Fibroblast of skin of left quadriceps (primary cell): ENCODE data around the gene ORC2.
A peak's percentile ranks its signal among the peaks of the same experiment; 100 is the strongest.
"Not testable (repeated sequence)": the region's sequence is repeated elsewhere in the genome, so short reads cannot be mapped to it uniquely, and the experiment has no call there.

Source experiments
- DNase-seq, 2 experiments: peaks; one replicate each; pipeline ENCODE4 v3.0.0-alpha.2; 2013; ENCODE audit warnings: low read depth in 2 of 2

The ORC2 gene

DNA sequence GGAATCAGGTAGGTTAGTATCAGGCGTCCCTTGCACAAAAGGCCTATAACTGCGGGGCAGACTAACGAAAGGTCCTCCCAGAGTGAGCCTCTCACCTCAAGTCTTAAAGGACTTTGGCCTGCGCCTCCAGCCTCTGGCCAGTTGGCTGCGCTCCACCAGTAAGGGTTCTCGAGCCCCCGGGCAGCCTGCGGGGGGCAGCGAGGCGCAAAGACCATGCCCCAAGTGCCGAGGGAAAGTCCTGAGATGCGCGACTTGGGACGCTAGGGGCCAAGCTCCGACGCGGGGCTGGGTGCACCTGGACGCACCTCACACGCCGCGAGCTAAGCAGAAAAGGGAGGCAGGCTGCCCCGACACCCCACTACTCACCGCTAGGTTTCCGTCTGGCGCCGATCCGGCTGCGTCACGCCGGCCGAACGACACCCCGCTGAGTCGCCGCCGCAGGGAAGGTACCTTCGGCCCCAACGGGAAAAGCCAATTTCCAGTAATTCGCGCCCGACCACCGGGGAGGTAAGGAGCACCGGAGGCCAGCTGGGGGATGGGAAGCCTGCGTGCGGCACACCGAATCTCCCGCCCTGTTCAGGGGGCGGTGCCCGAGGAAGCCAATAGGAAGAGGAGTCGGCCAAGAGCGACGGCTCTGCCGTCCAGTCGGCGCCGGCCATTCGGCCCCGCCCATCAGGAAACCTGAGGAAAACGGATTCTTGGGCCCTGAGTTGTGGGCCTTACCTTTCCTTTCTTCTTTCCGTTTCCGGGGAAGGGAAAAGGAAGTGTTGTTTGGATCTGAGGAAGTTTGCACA is at the start of gene ORC2:
Gene ORC2 (minus strand): TSS at position 537 of the 794 bp plus-strand sequence. CDS start 5,537 bp downstream, outside the sequence.
- peak; percentile 85 to 87 for DNase-seq

DNA sequence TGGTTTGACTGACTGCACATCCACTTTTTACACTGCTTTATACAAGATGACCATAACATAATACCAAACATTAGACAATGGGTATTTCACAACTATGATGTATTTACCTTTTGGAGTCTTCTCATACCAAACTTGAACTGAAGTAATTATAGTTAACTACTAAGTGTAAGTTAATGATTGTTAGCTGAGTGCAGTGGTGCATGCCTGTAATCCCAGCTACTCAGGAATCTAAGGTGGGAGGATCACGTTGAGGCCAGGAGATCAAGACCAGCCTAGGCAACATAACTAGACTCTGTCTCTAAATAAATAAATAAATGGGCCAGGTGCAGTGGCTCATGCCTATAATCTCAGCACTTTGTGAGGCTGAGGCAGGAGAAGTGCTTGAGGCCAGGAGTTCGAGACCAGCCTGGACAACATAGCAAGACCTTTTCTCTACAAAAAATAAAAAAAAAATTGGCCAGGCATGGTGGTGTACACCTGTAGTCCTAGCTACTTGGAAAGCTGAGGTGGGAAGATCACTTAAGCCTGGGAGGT is 44.9 kb upstream of the ORC2 start:
- no peak for DNase-seq

DNA sequence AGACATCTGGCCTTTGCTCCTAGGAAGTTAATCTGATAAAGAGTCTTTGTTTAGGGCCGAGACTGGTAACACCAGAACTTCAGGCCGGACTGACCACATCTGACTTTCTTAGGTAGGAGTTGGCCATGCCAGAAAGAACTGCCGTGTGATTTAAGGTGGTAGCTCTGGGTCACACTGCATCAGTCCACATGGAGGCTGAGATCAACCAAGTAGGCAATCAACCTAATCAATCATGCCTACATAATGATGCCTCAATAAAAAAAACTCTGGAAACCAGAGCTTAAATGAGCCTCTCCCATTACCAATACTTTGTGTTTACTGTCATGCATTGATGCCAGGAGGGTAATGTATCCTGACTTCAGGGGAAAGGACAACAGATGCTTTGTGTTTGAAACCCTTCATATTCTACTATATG is 44.1 kb upstream of the ORC2 start:
- DNase-seq: no peak

DNA sequence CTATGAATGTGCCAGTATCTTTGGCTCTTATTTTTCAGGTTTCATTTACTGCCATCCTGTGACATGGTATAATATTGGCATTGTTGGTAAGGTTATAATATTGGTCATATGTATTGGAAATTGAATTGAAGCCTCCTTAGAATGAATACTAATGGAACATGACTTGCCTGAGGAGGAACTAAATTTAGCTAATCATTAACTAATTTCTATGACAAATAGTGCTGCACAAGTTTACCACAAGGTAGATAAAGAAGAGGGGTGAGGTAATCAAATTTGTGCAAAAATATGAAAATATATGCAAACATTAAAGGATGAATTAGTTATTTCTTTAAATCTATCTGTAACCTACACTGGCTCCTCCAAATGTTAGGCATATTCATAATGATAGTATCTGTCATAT is 43.2 kb upstream of the ORC2 start:
- DNase-seq: no peak

DNA sequence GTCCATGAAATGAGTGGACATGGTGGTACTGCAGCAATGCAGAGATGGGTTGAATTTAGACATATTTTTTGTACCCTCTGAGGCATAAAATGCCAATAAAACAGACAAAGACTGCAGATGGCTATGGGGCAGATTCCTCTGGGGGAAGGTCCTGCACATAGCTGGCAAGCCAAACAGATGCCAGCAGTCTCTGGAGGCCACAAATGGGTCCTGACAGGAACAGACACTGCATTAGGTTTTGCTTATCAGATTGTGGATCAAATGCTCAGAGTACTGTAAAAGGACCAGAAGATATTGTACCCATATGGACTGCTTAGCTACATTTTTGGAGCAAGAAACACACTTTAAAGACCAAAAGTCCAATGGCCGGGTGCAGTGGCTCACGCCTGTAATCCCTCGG is 40.9 kb upstream of the ORC2 start:
- no peak for DNase-seq

DNA sequence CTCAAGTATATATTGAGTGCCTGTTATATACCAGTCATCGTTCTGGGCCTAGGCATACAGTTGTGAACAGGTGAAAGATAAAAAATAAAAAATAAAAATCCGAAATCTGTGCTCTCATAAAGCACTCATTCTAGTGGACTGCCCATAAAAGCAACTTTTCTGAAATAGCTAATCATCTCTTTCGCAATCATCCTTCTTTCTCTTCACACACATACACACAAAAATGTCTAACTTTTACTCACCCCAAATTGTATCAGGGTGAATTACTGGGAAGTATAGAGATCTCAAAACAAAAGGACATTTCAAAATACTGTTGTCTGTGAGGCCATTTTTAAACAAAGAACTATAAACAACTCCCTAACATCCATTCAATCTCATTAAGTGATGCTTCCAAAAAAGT is 29.6 kb upstream of the ORC2 start:
- peak; percentile 4 to 11 for DNase-seq

DNA sequence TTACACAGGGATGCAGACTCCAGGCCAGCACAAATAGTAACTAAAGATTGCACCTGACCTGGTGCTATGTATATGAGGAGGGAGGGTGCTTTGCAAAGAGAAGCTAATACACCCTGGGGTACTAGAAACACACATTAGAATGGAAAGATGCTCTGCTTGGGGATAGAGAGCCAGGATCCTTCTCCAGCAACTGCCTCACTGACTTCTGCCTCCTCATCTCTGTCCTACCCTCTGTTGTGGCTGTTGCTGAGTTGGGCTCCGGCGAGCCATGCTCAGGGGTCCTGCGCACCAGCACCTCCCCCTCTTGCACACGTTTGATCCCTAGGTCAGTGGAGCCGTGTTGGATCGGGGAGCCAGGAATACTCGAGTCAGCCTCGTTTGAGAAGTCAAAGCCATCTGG is 23.7 kb upstream of the ORC2 start:
- no peak for DNase-seq

DNA sequence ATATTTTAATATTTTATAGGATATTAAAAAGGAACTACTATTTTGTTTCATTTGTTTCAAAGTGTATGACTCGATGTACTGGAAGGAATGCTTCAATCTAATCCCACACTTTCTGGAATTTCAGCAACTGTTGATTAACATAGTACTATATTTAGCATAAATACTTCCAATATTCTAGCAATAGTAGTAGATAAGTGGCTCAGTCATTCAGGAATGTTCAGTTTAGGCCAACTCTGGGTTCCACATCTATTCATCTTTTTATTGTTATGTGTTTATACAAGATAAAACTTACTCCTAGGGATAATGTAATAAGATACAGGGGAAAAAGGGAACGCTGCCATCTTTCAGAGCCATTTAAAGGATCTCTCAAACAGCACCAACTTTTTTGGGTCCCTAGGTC is 22.3 kb upstream of the ORC2 start:
- DNase-seq: peak; percentile 46 to 53

DNA sequence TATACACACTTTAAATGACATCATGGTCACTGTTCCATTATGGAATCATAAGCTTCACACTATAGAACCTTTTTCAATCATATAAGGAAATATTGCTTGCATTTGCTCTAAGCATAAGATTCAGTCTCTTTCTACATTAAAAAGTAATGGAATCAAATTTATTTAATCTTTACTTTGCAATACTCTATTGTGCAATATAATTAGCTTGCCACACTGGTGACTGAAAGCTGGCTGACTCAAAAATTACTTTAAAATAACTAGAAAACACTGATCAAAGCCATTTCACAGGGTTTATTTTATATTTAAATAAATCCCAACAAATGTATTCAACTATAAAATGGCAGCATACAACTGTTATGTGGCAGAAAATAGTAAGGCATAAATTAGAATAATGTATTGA is 13.2 kb upstream of the ORC2 start:
- no peak for DNase-seq

DNA sequence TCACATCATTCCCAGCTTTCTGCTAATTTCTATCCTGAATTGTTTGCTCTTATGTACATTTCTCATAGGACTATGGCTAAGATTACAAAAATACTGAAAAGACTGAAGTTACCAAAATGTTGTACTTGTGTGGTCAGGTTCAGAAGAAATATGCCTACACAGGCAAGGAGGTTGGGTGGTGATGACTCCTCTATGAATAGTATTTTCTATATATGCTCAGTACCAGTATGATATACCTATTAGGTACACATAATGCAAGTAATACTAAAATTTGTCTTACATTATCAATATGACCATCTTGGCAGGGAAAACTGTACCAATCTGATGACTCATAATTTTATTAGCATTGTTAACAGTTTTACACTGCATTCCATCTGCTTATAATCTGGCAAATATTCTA is 12.2 kb upstream of the ORC2 start:
- DNase-seq: no peak

DNA sequence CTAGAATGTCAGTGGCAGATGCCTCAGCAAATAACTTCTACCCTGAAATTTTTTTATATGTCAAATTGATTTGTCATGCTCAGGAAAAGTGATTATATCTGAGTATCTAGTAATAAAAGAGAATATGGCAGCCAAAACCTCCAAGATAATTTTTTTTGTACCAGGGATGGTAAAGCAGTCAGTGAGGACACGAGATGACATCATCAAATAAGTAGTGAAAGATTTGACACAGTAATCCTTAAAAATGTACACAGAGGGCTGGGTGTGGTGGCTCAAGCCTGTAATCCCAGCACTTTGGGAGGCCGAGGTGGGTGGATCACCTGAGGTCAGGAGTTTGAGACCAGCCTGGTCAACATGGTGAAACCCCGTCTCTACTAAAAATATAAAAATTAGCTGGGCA is 6.6 kb upstream of the ORC2 start:
- DNase-seq: not testable (repeated sequence)

DNA sequence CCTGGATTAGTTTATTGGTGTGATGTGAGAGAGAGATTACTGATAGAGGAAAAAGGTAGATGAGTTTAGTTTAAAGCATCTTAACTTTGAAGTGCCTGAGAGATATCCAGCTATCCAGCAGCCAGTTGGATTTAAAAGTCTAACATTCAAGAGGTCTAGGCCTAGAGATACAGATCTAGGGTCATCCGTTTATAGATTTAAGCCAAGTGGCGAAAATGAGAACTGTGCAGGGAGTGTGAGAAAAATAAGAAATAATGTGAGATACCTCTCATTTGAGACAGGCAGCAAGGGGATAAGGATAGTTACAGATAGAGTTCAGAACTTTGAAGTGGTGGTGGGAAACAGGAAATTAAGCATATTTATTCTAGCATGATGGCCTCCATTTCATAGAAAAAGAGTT is 5.3 kb upstream of the ORC2 start:
- DNase-seq: no peak

DNA sequence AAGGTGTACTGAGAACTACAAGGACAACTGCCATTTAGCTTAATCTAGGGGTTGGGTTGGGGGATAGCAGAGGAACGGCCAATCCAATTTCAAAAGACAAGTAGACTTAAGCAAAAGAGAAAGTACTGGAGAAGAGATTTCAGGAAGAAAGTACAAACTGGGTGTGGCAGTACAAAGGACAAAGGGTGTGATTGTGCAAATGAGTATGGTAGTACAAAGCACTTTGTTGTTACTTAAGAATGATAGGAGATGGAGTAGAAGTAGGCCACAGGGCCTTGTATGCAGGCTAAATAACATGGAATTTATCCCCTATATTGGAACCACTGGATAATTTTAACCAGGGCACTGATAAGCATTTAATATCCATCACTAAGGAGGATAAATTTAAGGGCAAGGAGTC is 4.7 kb upstream of the ORC2 start:
- DNase-seq: no peak

DNA sequence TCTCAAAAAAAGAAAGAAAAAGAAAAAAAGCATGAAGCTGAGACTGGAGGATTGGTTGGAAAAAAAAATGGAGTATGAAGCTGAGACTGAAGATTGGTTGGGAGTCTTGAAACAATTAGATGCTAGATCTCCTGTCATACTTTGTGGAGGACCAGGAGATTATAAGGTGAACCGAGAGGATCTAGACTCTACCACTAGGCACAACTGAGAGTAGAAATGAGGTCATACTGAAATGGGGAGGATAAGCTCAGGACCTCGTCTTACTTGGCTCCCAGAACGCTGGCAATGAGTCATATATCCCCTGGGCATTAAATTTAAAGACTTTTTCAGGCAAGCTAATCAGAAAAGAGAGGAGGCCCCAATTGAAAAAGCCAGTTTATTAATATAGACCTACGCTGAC is 3.3 kb upstream of the ORC2 start:
- peak; percentile 48 to 53 for DNase-seq

DNA sequence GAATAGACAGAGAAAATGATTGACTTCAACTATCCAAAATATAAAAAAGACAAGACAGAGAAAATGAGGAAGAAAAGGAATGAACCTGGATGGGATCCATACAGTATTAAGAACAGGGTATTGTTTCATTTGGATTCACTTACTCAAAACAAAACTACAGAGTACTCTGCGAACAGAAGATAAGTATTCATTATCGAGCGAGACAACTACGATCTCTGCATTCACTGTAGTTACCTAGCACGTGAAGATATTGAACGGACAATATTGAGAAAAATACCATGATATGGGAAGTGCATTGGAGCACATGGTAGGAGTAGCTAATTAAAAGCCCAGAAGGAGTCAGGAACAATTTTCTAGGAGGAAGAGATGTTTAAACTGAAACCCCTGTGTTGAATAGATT is 1.0 kb upstream of the ORC2 start:
- no peak for DNase-seq

DNA sequence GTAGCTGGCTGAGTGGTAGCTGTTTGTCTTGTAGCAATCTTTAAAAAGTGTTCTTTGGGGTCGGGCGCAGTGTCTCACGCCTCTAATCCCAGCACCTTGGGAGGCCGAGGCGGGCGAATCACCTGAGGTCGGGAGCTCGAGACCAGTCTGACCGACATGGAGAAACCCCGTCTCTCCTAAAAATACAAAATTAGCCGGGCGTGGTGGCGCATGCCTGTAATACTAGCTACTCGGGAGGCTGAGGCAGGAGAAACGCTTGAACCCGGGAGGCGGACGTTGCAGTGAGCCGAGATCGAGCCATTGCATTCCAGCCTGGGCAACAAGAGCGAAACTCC is 425 bp upstream of the ORC2 start:
- DNase-seq: not testable (repeated sequence)

DNA sequence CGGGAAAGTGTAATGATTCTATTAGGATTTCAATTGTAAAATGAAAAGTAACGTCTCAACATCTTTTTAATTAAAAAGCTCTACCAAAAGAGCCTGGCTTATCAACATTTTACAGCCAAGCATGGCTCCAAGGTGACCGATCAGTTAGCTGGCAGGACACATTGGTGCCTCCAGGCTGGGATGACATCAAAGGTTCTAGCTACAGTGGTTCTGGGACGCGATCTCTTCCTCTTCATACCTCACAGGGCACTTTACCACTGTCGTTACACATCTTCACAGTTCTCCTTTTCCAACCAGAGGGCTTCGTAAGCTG is 693 bp downstream of the ORC2 start:
- no peak for DNase-seq

DNA sequence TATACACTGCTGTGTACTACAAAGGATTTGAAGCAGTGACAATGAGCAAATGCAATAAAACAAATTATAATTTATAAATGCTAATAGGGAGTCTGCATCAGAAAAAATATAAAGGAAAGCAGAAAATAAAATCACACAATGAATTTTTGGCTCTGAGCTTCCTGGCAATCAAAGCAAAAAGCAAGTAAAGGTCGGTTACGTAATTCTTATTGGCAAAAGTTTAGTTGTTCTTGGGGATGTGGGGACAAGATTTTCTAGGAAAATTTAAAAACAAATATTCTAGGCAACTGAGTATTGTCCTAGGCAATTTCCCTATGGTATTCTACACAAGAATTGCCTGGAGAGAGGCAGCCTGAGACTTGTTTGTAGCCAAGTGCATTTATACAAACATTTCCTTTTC is 1.8 kb downstream of the ORC2 start:
- no peak for DNase-seq

DNA sequence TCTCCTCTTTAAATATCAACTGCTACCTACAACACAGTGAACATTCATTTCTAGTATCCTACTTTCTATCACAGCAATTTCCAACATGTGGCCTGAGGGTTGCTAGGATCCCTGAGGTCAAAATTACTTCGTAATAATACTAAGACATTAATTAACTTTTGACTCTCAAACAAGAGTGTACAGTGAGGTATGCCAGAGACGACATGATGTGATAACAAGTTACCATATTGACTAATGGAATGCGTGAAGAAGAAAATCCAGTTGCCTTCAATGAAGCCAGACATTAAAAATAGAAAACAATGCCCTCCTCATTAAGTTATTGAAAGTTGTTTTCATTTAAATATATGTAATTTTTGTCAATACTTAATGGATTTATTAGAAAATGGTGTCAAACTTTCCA is 13.1 kb downstream of the ORC2 start:
- DNase-seq: no peak

DNA sequence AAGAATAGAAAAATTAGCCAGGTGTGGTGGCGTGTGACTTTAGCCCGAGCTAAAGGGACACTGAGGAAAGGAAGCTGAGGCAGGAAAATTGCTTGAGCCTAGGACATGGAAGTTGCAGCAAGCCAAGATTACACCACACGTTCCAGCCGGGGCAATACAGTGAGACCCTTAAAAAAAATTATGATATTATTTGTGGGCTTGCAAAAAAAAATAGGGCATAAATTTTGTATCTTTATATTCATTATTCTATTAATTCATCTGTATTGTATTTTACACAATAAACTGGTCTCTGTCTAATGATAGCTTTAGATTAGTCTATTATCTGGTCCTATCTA is 18.1 kb downstream of the ORC2 start:
- DNase-seq: no peak

DNA sequence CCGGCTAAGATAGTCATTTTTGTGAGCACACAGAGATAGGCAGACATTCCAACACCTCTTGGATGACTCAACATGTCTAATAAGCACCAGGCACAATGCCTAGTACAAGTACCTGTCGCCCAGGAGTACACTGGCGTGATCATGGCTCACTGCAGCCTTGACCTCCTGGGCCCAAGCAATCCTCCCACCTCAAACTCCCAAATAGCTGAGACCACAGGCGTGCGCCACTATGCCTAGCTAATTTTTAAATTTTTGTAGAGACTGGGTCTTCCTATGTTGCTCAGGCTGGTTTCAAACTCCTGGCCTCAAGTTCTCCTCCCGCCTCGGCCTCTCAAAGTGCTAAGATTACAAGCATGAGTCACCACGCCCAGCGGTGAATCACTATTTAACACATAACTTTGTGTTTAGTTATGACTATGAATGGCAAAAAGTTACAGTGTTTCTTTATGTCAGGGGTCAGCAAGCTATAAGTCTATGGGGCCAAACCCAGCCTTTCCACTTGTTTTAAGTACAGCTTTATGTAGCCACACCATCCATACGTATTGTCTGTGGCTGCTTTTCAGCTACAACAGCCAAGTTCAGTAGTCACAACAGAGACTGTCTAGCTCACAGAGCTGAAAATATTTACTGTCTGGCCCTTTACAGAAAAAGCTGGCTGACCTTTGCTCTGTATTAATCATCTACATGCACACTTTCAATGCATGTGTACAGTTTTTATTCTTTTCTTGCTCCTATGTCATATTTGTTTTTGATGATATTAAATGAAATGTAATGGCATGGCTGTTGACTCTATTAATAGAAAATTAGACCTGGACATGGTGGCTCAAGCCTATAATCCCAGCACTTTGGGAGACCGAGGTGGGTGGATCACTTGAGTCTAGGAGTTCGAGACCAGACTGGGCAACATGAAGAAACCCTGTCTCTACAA is 18.7 kb downstream of the ORC2 start:
- peak; percentile 57 to 67 for DNase-seq

DNA sequence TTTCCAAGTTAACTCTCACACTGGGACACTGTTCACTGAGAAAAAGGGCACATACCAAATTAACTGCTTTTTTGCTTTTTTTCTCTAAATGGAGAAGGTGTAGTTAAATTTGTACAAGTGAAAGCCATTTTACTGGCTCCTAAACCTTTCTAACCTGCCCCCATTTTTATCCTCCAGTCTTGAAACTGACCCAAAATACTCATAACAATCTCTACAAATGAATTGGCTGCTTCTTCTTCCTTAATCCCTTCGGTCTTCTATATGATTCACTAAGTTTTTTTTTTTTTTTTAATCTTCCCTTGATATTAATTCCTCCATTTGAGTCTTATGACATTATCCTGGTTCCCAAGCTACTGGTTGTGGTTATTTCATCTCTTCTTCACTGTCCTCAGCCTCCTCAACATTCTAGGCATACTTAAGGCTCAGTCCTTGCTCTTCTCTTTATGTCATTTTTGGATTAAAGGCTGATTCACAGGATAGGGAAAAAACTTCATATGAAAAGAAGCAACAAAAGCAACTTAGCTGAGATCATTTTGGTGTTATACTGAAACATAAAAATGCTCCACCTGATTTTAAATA is 19.8 kb downstream of the ORC2 start:
- DNase-seq: no peak

DNA sequence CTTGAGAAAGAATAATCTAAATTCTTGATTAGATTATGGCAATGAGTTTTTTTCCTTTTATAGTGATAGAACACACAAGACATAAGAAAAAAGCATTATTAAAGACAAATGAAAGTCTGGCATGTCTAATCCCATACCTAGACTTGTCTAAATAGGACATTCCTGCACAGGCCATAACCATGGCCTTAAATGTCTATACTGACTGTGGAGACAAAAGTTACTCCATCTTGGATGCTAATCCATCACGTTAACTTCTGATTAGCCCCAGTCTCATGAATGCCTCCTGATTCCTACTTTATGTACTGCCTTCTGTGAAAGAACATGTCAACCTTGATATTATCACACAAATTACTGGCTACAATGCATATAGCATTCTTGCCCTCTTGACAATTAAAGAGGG is 23.6 kb downstream of the ORC2 start:
- no peak for DNase-seq
